GM18868 (cell line): ENCODE results near the gene GHSR.
A peak's percentile ranks its signal among the peaks of the same experiment; 100 is the strongest.

Experiments used
- ATAC-seq: cut with Tn5 transposase; IDR thresholded peaks from one replicate; pipeline ENCODE4 v1.9.1; 2021; ENCODE audit warnings: mild to moderate bottlenecking, moderate library complexity; ENCODE audit not compliant: unreplicated experiment

The GHSR gene, protein sequence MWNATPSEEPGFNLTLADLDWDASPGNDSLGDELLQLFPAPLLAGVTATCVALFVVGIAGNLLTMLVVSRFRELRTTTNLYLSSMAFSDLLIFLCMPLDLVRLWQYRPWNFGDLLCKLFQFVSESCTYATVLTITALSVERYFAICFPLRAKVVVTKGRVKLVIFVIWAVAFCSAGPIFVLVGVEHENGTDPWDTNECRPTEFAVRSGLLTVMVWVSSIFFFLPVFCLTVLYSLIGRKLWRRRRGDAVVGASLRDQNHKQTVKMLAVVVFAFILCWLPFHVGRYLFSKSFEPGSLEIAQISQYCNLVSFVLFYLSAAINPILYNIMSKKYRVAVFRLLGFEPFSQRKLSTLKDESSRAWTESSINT

DNA sequence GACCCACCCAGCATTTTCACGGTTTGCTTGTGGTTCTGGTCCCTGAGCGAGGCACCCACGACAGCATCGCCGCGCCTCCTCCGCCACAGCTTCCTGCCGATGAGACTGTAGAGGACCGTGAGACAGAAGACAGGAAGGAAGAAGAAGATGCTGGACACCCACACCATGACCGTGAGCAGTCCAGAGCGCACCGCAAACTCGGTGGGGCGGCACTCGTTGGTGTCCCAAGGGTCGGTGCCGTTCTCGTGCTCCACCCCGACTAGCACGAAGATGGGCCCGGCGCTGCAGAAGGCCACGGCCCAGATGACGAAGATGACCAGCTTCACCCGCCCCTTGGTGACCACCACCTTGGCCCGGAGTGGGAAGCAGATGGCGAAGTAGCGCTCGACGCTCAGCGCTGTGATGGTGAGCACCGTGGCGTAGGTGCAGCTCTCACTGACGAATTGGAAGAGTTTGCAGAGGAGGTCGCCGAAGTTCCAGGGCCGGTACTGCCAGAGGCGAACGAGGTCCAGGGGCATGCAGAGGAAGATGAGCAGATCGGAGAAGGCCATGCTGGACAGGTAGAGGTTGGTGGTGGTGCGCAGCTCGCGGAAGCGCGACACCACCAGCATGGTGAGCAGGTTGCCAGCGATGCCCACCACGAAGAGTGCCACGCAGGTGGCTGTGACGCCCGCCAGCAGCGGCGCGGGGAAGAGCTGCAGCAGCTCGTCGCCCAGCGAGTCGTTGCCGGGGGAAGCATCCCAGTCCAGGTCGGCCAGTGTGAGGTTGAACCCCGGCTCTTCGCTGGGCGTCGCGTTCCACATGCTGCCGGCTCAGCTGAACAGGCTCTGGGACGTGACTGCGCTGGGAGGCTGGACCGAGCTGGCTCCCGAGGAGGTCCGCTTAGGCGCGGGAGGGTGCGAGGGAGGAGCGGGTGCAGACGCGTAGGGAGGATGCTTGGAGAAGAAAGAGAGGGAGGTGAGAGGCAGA lies at the start of gene GHSR:
Gene GHSR (minus strand): TSS at position 846 of the 969 bp plus-strand sequence. CDS start 43 bp downstream, at position 803.
- ATAC-seq, result no peak

DNA sequence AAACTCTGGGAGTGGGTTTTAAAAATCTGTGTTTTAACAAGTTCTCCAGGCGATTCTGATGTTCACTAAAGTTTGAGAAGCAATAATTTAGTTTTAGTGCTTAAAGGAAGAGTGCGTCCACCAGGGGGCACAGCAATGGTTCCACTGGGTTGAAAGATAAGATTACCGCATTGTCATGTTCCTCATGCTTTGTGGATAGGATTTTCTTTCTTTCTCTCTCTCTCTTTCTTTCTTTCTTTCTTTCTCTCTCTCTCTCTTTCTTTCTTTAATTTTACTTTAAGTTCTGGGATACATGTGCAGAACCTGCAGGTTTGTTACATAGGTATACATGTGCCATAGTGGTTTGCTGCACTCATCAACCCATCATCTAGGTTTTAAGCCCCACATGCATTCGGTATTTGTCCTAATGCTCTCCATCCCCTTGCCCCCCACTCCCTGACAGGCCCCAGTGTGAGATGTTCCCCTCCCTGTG lies 42.0 kb upstream of the GHSR start:
- peak; percentile 74 for ATAC-seq

DNA sequence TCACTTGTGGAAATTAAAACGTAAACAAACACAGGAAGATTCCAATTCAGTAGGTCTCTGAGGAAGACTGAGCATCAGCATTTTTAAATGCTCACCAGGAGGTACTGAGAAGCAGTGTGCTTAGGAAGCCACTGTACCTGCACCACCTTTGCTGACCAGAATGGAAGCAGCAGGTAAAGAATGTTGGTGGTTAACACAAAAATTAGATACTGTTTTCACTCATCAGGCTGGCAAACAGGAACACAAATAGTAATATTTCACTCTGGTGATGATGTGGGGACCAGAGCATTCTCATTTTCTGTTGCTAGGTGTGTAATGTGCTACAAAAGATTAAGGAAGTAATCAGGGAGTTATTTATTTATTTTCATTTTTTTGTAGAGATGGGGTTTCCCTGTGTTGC lies 29.9 kb upstream of the GHSR start:
- ATAC-seq, result no peak

DNA sequence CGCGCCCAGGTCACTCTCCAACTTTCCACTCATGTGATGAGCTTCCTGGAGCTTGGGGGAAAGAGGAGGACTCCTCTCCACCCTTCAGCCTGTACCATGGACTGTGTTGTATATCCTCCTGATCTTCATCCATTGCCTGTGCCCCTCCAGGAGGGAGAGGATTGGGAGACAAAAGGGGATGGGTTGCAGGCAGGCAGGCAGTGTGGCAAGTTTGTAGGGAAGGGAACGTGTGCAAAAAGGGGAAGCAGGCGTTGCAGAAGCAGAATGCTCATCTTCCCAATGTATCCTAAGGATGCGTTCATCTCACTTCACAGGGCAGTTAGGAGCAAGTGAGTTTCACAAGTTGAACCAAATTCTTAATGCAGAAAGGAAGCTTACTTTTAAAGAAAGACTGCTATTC lies 28.1 kb upstream of the GHSR start:
- ATAC-seq, result no peak

DNA sequence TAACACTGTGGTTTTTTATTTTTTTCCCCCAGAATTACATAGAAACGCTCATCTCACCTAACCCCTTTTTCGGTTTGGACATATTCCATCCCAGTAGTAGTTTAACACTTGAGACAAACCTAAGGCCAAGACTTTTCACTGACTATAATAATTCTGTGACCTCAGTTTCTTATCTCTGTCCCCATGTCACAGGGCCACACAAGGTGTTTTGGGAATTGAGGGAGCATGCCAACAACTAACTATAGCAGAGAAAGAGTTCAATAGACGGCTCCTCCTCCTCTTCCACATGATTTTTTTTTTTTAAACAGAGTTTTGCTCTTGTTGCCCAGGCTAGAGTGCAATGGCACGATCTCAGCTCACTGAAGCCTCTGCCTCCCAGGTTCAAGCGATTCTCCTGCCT lies 27.4 kb upstream of the GHSR start:
- ATAC-seq, result no peak

DNA sequence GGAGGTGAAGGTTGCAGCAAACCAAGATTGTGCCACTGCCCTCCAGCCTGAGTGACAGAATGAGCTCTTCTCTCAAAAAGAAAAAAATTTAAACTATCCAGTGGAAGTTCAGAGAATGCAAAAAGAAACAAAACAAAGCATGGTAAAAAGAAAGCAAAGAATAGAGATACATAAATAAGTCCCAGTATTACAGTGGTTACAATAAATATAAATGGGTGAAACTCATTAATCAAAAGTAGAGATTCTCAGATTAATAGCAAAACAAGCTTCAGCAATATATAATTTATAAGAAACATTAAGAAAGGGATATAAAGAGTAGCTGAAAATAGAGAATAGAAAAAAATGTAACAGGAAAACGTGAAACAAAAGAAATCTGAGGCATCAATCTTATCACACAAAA lies 23.6 kb upstream of the GHSR start:
- no peak for ATAC-seq

DNA sequence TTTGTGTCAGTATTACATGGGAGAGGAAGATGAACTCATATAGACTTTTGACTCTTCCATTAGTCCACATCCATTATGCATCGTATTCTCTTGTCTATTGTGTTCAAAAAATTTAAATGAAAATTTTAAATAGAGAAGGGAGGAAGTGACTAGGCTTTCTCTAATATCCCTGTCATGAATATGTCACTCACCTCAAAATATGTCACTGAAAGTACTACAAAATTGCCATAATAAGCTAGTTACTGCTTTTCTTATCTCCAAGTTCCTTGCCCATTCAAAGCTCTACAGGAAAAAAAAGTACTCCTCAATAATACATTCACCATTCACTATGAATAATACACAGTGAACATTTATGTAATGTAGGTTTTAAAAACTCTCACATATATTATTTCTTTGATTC lies 22.3 kb upstream of the GHSR start:
- no peak for ATAC-seq

DNA sequence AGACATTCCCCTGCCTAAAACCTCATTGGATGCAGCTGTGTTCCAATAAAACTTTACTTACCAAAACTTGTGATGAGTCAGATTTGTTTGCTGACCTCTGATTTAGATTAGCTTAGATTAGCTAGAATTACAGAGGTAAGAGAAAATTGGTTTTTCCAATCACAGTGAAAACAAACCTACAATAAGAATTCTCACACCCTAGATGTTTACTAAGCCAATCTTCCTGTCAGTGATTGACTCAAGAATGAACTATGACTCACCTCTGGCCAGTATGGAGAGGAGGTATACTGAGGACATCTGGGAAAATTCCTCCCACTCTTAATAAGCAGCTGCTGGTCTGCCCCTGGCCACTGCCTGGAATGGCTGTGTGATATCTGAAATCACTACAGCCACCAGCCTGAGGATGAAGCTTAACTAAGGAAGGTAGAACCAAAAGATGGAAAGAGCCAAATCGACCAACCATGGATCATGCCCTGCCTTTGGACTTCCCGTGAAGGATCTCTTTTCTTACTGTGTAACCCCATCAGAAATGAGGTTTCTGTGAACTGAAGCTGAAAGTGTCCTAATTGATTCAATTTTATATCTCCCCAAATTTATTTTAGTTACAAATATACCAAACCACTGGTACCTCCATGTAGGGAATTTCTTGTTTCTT lies 19.0 kb upstream of the GHSR start:
- ATAC-seq, result no peak

DNA sequence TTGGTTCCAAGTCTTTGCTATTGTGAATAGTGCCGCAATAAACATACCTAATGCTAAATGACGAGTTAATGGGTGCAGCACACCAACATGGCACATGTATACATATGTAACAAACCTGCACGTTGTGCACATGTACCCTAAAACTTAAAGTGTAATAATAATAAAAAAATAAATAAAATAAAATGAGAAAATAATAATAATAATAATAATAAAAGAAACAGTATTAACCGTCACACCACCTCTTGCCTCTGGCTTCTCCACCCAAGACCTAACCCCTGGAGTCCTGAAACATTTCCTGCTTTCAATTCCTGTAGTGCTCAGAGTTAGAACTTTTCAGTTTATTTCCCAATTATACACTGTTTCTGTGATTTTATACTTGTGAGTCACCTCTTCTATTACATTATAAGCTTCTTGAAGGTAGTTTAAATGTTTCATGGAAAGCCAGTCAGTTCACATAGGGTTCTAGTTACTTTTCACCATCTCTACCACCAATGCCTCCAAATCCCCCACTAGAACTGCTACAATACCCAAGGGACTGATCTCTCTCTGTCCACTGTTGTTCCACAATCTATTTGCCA lies 18.4 kb upstream of the GHSR start:
- no peak for ATAC-seq

DNA sequence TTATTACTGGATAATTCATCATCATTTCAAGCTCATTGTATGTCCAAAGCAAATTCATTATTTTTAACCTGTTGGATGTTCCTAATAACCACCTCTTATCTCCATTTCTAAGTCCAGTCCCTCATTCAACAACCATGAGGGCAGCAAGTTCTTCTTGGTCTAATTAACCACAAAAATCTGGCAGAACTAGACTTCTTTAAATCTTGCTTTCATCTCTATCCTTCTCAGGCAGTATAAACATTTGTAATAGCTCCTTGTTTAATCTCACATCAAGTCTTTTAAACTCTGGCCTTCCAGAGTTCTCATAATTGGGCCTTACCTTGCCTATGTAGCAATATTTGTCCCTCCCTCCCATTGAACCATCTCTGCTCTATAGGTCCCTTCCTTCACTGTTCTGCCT lies 17.0 kb upstream of the GHSR start:
- ATAC-seq, result no peak

DNA sequence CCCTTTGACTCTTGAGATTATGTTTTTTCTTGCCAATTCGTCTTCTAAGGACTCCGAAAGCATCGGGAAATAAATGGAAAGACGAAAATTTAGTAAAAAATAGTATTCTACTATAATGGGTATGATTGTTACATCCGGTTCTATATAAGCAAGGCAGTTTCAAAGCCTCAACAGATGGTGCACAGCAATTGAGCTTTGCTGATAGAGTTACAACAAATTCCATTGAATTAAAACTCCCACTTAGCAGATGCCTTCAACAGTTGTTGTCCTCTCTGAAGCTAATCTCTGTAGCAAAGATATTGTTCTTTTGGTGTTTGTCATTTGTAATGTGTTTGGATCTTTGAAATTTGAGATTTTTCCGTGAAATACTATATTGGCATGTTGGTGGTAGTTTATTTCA lies 16.1 kb upstream of the GHSR start:
- no peak for ATAC-seq

DNA sequence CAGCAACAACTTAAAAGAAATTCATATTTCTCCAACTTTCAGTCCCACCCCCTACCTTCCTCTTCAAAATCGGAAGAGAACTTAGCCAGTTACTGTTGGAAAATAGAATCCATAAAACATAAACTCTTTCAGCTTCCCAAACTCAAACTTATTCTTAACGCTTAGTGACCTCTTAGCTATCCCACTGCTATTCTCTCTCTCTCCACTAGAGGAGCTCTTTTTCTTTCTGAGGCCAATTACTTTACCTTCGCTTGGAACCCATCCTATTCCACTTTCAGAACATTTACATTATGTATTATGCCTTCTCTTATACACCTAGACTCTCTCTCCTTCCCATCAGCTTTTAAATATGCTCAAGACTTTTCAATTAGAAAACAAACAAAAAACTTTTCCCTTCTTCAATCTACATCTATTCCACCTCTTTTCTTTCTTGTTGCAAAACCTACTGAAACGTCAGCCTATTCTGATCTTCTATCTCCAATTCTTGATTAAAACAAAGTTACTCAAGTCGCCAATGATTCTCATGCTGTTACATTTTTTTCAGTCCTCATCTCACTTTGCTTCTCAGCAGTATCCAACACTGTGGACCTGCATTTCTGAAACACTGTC lies 13.4 kb upstream of the GHSR start:
- peak; percentile 78 for ATAC-seq

DNA sequence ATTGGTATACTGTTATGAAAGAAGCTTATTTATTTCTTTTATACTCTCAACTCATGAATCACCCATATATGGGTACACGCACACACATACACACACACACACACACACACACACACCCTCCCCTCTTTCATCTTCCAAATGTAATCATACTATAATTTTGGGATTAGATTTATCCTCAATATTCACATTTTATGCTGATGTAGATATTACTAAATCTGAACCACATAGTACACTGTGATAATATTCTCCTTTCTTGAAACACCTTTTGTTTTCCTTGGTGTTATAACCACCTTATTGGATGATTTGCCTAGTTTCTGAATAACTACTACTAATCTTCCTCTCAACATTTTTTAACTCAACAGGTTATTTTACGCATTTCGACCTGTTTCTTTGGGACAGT lies 8.1 kb upstream of the GHSR start:
- no peak for ATAC-seq

DNA sequence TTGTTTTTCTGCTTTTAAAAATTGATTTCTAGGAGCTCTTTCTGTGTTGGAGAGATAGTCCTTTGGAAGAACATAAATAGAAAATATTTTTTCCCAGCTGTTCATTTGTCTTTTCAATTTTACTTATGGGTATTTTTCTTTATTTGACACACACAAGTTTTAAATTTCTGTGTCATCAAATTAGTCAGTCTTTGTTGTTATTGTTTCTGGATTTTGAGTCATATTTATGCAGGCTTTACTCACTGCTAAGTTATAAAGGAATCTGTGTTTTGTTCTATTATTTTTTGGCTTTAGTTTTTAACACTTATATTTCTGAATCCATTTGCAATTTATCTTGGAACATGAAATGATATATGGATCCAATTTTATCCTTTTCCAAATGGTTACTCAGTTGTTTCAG lies 5.9 kb upstream of the GHSR start:
- ATAC-seq, result no peak

DNA sequence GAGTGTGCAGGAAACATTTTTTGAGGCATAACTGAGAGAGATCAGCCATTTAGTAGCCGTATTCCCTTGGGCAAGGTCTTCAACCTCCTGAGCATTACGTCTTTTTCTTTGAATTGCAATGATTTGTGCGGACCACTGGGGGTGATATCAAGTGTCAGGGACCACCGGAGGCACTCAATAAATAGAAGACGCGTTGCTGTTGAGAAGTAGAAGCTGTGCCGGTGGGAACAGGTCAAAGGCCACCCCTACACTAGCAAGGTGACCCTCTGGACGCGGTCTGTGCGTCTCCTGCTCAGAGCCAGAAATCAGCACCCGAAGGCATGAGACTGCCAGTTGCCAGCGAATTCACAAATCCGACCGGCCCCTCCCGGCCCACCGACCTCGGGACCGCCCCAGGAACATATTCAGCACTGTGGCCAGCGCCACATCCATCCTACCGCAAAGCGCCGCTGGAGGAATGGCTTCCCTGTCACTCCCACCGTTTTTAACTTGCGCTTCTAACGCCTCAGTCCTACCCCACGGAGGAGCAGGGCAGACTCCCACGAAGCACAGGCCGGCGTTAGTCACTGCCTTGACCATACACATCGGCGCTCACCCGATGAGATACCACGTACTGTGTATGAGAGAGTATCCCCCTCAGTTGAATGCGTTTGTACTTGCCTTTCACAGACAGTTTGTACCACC lies 1.4 kb upstream of the GHSR start:
- no peak for ATAC-seq

DNA sequence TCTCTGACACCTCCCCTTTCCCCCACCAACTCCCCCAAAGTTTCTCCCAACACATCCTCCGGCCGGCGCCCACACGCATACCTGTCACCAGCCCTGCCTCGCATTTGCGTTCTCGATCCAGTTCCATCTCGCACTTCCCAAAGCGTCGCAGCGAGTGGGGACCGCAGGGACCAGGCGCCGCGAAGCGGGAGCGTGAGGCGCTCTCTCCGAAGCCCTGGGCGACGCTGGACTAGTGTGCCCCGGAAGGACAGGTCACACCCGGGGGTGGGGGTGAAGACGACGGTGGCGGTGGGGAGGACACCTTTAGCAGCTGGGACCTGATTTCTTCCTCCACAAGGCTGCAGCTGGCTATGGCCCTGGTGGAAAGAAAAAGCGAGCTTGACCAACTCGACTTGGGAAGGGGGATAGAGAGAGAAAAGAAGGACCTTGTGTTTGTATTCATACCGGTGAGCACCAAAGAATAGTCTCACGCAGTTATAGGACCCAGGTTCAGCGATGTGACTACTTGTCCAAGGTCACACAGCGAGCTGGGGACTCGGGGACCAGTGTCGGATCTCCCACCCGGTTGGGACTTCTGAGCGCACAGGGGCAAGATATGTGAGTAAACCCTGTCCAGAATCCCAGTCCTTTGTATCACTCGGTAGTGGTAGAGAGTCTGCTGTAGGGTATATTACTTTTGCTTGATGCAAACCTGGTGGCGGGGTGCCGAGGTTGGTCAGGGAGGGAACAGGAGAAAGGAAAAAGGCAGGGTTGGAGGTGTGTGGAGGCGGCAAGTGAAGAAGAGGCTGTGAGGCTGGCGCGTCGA lies 607 bp upstream of the GHSR start:
- no peak for ATAC-seq

DNA sequence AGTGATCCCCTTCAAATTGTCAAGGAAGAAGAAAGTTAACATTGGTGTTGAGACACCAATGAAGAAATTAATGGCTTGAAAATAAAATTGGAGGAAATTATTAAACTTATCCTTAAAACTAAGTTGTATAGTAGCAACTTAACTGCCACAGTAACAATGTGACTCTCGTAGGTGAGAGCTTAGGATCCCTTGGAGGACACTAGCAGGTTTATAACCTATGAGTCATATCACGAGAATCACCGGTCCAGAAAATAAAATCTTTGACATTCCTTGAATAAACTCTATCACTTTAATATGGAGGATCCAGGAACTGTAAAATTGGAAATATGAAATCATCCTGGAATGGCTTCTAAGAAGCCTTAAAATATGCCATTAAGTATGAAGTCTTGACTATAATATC lies 2.1 kb downstream of the GHSR start:
- ATAC-seq, result no peak

DNA sequence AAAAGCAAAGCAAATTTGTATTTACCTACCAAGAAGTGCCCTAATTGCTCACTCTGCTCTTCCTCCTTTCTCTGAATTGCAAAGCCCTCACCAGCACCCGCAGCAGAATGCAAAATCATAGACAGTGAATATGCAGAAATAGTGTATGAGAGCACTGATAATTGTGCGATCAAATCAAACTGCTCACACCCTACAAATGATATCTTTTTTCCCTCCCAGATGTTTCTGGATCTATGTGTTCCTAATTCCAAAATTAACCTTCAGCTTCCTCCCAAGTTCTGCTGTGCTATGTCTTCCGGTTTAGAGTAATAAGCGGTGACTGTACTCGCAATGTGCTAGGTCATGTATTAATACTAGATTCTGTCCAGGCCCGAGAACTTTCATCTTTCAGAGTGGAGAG lies 3.4 kb downstream of the GHSR start:
- ATAC-seq, result no peak

DNA sequence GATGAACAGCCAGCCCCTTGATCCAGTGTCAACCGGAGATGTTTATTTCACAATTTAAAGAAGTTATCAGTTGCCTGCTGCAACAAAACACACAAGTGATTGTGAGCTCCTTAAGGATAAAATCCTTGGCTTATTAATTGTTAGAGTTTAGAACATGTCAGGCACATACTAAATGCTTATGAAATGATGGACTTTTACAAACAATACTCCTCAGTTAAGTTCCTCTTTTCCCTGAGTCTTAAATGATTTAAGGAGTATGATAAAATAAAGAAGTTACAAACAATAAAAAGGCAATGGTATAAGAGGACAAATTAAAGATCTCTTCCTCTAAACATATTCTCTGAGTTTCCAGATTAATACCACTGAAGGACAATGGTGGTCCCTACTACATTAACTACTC lies 5.7 kb downstream of the GHSR start:
- ATAC-seq, result no peak
